GM18520 (cell line): Measurements from ENCODE around the gene ADAMTSL5.

Experiments
- ATAC-seq: cut with Tn5 transposase; IDR thresholded peaks from one replicate; pipeline ENCODE4 v1.9.1; 2021; ENCODE audit not compliant: unreplicated experiment

Gene ADAMTSL5

DNA sequence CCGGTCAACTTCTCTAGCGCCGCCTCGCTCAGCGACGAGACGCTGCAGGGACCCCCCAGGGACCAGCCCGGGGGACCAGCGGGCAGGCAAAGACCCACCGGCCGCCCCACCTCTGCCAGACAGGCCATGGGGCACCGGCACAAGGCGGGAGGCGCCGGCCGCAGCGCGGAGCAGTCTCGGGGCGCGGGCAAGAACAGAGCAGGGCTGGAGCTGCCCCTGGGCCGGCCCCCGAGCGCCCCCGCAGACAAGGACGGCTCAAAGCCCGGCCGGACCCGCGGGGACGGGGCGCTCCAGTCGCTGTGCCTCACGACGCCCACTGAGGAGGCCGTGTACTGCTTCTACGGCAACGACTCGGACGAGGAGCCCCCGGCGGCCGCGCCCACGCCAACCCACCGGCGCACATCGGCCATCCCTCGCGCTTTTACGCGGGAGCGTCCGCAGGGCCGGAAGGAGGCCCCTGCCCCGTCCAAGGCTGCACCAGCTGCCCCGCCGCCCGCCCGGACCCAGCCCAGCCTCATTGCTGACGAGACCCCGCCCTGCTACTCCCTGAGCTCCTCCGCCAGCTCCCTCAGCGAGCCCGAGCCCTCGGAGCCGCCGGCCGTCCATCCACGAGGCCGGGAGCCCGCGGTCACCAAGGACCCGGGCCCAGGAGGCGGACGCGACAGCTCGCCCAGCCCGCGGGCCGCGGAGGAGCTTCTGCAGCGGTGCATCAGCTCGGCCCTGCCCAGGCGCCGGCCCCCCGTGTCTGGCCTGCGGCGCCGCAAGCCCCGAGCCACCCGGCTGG, 45.1 kb downstream of the ADAMTSL5 start:
- no peak for ATAC-seq

DNA sequence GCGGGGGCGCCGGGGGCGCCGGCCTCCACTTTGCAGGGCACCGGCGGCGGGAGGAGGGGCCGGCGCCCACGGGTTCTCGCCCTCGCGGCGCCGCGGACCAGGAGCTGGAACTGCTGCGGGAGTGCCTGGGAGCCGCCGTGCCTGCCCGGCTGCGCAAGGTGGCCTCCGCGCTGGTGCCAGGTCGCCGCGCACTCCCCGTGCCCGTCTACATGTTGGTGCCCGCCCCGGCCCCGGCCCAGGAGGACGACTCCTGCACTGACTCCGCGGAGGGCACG, 45.7 kb downstream of the ADAMTSL5 start:
- no peak for ATAC-seq

DNA sequence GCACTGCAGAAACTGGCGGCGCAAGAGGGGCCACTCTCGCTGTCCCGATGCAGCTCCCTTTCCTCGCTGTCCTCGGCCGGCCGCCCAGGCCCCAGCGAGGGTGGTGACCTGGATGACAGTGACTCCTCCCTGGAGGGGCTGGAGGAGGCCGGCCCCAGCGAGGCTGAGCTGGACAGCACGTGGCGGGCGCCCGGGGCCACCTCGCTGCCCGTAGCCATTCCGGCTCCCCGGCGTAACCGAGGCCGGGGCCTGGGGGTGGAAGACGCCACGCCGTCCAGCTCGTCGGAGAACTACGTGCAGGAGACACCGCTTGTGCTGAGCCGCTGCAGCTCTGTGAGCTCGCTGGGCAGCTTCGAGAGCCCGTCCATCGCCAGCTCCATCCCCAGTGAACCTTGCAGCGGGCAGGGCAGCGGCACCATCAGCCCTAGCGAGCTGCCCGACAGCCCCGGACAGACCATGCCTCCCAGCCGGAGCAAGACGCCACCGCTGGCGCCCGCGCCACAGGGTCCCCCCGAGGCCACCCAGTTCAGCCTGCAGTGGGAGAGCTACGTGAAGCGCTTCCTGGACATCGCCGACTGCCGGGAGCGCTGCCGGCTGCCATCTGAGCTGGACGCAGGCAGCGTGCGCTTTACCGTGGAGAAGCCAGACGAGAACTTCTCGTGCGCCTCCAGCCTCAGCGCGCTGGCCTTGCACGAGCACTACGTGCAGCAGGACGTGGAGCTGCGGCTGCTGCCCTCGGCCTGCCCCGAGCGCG, 46.2 kb downstream of the ADAMTSL5 start:
- no peak for ATAC-seq

DNA sequence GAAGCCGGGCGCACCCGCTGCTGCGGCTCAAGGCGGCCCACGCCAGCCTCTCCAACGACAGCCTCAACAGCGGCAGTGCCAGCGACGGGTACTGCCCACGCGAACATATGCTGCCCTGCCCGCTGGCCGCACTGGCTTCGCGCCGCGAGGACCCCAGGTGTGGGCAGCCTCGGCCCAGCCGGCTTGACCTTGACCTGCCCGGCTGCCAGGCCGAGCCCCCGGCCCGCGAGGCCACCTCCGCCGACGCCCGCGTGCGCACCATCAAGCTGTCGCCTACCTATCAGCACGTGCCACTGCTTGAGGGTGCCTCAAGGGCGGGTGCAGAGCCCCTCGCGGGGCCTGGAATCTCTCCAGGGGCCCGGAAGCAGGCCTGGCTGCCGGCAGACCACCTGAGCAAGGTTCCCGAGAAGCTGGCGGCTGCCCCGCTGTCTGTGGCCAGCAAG, 46.8 kb downstream of the ADAMTSL5 start:
- ATAC-seq = no peak

DNA sequence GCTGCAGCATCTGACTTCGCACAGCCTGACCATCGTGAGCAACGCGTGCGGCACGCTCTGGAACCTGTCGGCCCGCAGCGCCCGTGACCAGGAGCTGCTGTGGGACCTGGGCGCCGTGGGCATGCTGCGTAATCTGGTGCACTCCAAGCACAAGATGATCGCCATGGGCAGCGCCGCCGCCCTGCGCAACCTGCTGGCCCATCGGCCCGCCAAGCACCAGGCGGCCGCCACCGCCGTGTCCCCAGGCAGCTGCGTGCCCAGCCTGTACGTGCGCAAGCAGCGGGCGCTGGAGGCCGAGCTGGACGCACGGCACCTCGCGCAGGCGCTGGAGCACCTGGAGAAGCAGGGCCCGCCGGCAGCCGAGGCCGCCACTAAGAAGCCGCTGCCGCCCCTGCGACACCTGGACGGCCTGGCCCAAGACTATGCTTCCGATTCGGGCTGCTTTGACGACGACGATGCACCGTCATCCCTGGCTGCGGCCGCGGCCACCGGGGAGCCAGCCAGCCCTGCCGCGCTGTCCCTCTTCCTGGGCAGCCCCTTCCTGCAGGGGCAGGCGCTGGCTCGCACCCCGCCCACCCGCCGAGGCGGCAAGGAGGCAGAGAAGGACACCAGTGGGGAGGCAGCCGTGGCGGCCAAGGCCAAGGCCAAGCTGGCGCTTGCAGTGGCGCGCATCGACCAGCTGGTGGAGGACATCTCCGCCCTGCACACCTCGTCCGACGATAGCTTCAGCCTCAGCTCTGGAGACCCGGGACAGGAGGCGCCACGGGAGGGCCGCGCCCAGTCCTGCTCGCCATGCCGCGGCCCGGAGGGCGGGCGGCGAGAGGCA, 47.4 kb downstream of the ADAMTSL5 start:
- no peak for ATAC-seq

DNA sequence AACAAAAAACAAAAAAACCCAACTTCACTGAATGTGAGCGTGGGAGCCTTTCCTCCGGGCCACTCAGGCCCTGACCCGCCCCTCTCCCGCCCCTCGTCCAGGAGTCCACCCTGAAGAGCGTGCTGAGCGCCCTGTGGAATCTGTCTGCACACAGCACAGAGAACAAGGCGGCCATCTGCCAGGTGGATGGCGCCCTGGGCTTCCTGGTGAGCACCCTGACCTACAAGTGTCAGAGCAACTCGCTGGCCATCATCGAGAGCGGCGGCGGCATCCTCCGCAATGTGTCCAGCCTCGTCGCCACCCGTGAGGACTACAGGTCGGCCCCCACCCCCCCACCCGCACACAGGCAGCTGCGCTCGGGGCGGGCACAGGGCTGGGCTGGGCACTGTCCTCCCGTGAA, 51.0 kb downstream of the ADAMTSL5 start:
- ATAC-seq = no peak

DNA sequence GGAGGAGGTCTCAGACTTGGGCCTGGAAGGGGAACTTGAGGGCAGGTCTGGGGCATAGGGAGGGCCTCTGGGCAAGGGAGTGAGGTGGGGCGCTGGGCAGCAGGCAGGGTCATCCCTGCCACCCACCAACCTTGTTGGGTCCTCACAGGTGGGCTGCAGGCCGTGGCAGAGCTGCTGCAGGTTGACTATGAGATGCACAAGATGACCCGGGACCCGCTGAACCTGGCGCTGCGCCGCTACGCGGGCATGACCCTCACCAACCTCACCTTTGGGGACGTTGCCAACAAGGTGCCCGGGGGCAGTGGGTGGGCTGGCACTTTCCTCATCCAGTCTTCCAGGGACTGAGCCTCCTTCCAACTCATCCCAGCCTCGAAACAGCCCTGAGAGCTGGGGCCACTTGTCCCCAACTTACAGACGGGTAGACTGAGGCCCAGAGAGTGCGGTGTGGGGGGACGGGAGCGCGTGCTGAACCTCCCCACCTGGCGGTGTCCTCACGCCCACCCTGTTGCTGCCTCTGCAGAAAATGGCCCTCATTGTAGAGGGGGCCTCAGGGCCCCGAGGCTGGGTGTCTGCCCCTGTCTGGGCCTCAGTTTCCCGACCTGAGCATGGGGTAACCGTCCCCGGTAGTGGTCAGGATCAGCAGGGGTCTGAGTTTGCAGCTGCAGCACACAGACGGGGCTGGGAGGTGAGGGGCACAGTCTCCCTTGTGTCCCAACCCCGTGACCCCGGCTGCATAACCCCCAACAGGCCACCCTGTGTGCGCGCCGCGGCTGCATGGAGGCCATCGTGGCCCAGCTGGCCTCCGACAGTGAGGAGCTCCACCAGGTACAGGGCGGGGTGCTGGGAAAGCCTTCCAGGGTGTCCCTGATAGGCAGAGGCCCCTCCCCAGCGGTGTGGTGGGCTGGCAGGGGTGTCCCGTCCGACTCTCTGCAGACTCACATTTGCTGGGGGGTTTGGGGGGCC, 52.5 kb downstream of the ADAMTSL5 start:
- no peak for ATAC-seq

DNA sequence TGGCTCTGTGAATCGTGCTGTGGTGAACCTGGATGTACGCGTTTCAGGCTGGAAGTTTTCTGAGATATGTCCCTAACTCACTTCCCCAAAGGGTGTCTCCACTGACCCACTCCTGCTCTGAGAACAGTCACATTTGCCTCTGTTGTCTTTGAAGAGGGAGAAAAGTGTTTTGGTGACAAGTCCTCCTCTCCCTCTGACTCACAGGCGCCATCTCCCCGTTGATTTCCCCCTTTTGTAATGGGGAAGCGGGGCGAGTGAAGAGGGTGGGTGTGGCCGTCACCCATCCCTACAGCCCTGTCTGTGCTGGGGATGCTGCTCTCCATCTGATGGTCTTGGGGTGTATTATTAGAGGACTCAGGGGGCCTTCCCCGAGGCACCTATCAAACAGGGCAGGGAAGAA, 53.3 kb downstream of the ADAMTSL5 start:
- no peak for ATAC-seq

DNA sequence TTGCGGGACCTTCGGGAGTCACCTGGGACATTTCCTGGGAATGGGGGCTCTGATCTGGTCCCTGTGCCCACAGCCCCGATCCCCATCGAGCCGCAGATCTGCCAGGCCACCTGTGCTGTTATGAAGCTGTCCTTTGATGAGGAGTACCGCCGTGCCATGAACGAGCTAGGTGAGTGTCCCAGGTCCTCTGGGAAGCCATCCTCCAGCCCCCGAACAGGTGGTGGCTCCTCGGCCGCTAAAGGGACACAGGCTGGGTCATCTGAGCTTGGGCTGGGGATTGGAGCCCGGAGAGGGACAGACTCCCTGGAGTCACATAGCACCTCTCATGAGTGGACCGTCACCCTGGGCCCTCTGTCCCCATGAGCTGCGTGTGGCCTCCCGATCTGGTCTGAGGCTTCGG, 54.9 kb downstream of the ADAMTSL5 start:
- no peak for ATAC-seq

DNA sequence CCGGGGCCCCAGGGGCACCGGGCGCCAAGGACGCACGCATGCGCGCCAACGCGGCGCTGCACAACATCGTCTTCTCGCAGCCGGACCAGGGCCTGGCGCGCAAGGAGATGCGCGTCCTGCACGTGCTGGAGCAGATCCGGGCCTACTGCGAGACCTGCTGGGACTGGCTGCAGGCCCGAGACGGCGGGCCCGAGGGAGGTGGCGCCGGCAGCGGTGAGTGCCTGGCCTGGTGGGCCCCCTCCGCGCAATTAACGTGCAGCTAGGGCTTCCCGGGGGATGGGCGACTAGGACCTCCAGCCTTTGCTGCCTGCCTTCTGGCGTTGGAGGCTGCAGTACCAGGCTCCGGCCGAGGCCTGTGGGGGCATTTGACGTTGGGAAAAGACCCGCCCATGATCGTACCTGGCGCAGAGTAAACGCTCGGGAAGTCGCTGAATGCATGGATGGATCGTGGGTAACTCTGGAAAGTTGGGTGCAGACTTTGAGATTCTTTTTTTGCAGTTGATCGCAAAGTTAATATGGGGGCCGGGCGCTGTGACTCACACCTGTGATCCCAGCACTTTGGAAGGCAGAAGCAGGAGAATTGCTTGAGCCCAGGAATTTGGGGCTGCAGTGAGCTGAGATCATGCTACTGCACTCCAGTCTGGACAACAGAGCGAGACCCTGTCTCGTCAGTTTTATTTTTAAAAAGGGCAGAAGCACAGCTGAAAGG, 55.6 kb downstream of the ADAMTSL5 start:
- no peak for ATAC-seq

DNA sequence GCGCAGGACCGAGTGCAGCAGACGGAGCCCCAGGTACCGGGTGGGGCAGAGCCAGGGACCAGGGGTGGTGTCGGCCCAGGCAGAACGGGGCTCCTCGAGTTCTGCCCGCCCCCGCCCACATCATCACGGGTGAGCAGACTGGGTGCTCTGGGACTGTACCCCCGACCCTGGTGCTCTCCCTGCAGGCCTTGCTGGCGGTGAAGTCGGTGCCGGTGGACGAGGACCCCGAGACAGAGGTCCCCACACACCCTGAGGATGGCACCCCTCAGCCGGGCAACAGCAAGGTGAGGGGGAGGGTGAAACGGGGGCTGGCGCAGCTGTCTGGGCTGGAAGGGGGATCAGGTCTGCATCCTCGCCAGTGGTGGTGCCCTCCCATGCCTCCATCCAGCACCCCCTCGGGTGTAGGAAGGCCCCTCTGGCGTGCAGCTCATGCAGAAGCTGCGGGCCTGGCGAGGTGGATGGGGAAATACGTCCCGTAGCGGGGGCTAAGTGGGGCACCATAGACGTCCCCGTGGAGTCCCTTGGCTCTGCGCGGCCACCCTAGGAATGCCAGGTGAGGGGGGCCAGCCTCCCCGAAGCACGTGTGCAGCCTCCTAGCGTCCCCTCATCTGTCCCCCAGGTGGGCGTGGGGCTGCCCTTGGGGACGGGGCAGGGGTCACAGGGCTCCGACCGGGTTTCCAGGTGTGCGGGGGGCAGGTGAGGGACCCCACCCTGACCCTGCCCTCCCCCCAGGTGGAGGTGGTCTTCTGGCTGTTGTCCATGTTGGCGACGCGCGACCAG, 56.5 kb downstream of the ADAMTSL5 start:
- no peak for ATAC-seq

DNA sequence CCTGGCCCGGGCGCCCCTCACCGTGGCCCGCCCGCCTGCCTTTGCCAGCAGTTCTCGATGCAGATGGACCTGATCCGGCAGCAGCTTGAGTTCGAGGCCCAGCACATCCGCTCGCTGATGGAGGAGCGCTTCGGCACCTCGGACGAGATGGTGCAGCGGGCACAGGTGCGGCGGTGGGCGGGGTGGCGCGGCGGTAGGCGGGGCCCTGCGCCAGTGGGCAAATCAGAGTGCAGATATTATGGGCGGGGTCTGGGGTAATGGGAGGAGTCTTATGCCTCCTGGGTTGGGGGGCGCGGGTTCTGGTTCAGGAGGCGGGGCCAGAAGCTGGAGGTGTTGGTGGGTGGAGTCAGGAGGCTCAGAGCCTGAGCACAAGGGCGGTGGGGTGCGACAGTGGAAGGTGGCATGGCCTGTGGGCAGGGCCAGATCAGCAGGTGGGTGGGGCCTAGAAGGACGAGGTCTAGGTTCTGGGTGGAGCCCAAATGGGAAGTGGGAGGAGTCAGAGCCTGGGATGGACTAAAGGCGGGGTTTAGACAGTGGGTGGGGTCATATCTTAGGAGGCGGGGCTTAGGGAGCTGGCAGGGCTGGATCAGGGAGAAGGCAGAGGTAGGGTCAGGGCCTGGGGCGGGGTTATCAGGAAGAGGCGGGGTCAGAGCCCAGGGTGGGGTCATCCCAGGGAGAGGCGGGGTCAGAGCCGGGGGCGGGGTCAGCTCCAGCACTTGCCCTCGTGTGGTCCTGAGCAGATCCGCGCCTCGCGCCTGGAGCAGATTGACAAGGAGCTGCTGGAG, 57.3 kb downstream of the ADAMTSL5 start:
- no peak for ATAC-seq
